IMR-90 (cell line): ENCODE measurements around the gene BRF1. TPM values are rescaled to one million over a fixed set of nuclear protein-coding genes. Genes with fewer than 3 reads are reported as not detected.

Source experiments
- ATAC-seq: fragments of 200-7000 bp; cut with Tn5 transposase; 2 replicates; pipeline ENCODE4 v1.9.1; 2020; ENCODE audit warnings: low read depth, mild to moderate bottlenecking, moderate library complexity
- BruUV-seq: library from RNA; stranded (reverse); fragments of 400-500 nt; replicated peaks from 2 replicates; lab custom pipeline; 2021; lab: Mats Ljungman, UMichigan
- CTCF ChIA-PET: fragments of 300-600 bp; formaldehyde crosslinking; extraction: SDS; loops from one replicate; lab custom pipeline; 2021; ENCODE audit warnings: antibody characterized with exemption; lab: Yijun Ruan, JAX
- POLR2A ChIA-PET: fragments of 300-600 bp; sonication (Branson Sonifier 250); formaldehyde crosslinking; loops from one replicate; lab custom pipeline; 2022; ENCODE audit warnings: antibody characterized with exemption; ENCODE audit not compliant: unreplicated experiment; lab: Charles Lee
- DNase-seq: peaks from one replicate; pipeline ENCODE4 v3.0.0; 2013
- H2AFZ ChIP-seq: replicated peaks from 2 replicates; pipeline ENCODE3; 2013; ENCODE audit warnings: low read length, mild to moderate bottlenecking; ENCODE audit not compliant: poor library complexity
- H2AK5ac ChIP-seq: 2 replicates; pipeline ENCODE4 v1.6.1; 2013; ENCODE audit warnings: low read depth, low read length, inconsistent platforms
- H2AK9ac ChIP-seq: replicated peaks from 2 replicates; pipeline ENCODE3; 2013; ENCODE audit warnings: mild to moderate bottlenecking, low read depth, low read length, moderate library complexity; ENCODE audit not compliant: poor library complexity
- H2BK120ac ChIP-seq: 2 replicates; pipeline ENCODE4 v1.6.1; 2013; ENCODE audit warnings: low read depth, low read length, inconsistent platforms
- H2BK15ac ChIP-seq: 3 replicates; pipeline ENCODE4 v1.6.1; 2013; ENCODE audit warnings: low read depth, low read length, inconsistent platforms
- H2BK20ac ChIP-seq: 2 replicates; pipeline ENCODE4 v1.6.1; 2013; ENCODE audit warnings: low read depth, mild to moderate bottlenecking, inconsistent platforms, low read length, moderate library complexity
- H2BK5ac ChIP-seq: 2 replicates; pipeline ENCODE4 v1.6.1; 2013; ENCODE audit warnings: mild to moderate bottlenecking, low read depth, low read length, inconsistent platforms; ENCODE audit not compliant: poor library complexity, severe bottlenecking
- H3K14ac ChIP-seq: replicated peaks from 2 replicates; pipeline ENCODE4 v1.6.1; 2013; ENCODE audit warnings: low read depth, low read length, inconsistent platforms
- H3K18ac ChIP-seq: 2 replicates; pipeline ENCODE4 v1.6.1; 2013; ENCODE audit warnings: low read depth, low read length, control low read depth
- H3K23ac ChIP-seq: 2 replicates; pipeline ENCODE4 v1.6.1; 2013; ENCODE audit warnings: low read depth, low read length, inconsistent platforms
- H3K27ac ChIP-seq: 2 replicates; pipeline ENCODE4 v1.5.1; 2013; ENCODE audit warnings: mild to moderate bottlenecking, control low read depth, low read length; ENCODE audit not compliant: insufficient read depth
- H3K27me3 ChIP-seq: 2 replicates; pipeline ENCODE4 v1.6.1; 2013; ENCODE audit warnings: low read length; ENCODE audit not compliant: control insufficient read depth, insufficient read depth
- H3K36me3 ChIP-seq: 2 replicates; pipeline ENCODE4 v1.6.1; 2013; ENCODE audit warnings: low read length, mixed read lengths; ENCODE audit not compliant: control insufficient read depth, insufficient read depth
- H3K4ac ChIP-seq: 2 replicates; pipeline ENCODE4 v1.6.1; 2013; ENCODE audit warnings: low read depth, low read length, inconsistent platforms
- H3K4me1 ChIP-seq: 2 replicates; pipeline ENCODE4 v1.6.1; 2013; ENCODE audit warnings: low read length, mixed read lengths; ENCODE audit not compliant: control insufficient read depth, insufficient read depth
- H3K4me2 ChIP-seq: 2 replicates; pipeline ENCODE4 v1.6.1; 2013; ENCODE audit warnings: low read depth, mild to moderate bottlenecking, control low read depth, low read length, moderate library complexity
- H3K4me3 ChIP-seq: 2 replicates; pipeline ENCODE4 v1.5.1; 2013; ENCODE audit warnings: low read depth, mild to moderate bottlenecking, control low read depth, low read length, moderate library complexity; ENCODE audit not compliant: insufficient read depth
- H3K56ac ChIP-seq: 2 replicates; pipeline ENCODE4 v1.6.1; 2013; ENCODE audit warnings: low read length, inconsistent platforms; ENCODE audit not compliant: insufficient read depth; ENCODE audit errors: extremely low read depth
- H3K79me1 ChIP-seq, 2 experiments: 2 replicates each; pipeline ENCODE4 v1.6.1; 2013; ENCODE audit warnings: low read length in 2 of 2, inconsistent platforms in 1 of 2, low read depth in 1 of 2
- H3K9ac ChIP-seq: 2 replicates; pipeline ENCODE4 v1.6.1; 2013; ENCODE audit warnings: low read depth, low read length, control low read depth
- H3K9me1 ChIP-seq: 2 replicates; pipeline ENCODE4 v1.6.1; 2013; ENCODE audit warnings: low read length, inconsistent platforms; ENCODE audit not compliant: insufficient read depth
- H3K9me3 ChIP-seq: 2 replicates; pipeline ENCODE4 v1.6.1; 2013; ENCODE audit warnings: low read length; ENCODE audit not compliant: control insufficient read depth, insufficient read depth
- H4K20me1 ChIP-seq: 2 replicates; pipeline ENCODE4 v1.6.1; 2013; ENCODE audit warnings: low read length, inconsistent platforms; ENCODE audit not compliant: insufficient read depth
- H4K5ac ChIP-seq: 2 replicates; pipeline ENCODE4 v1.6.1; 2013; ENCODE audit warnings: mild to moderate bottlenecking, low read depth, low read length, control low read depth
- H4K8ac ChIP-seq, 2 experiments: 2 replicates each; pipeline ENCODE4 v1.6.1; 2013; ENCODE audit warnings: low read depth in 2 of 2, low read length in 2 of 2, control low read depth in 1 of 2, inconsistent platforms in 1 of 2
- H4K91ac ChIP-seq: 2 replicates; pipeline ENCODE4 v1.6.1; 2013; ENCODE audit warnings: low read depth, low read length, inconsistent platforms; ENCODE audit not compliant: insufficient read depth
- BHLHE40 ChIP-seq: fragments of 150-350 bp; IDR thresholded peaks from 2 replicates; pipeline ENCODE4 v1.6.1; 2016; ENCODE audit warnings: mild to moderate bottlenecking, low read depth, low read length
- CEBPB ChIP-seq: IDR thresholded peaks from 2 replicates; pipeline ENCODE4 v1.6.1; 2012; ENCODE audit warnings: low read depth, low read length, improper control_type of control experiment
- CHD1 ChIP-seq: IDR thresholded peaks from 2 replicates; pipeline ENCODE4 v1.6.1; 2012; ENCODE audit warnings: low read depth, low read length, improper control_type of control experiment
- CTCF ChIP-seq: conservative IDR thresholded peaks from 2 replicates; pipeline ENCODE4 v1.5.1; 2012; ENCODE audit warnings: mild to moderate bottlenecking, low read depth, low read length, improper control_type of control experiment
- ELK1 ChIP-seq: fragments of 150-350 bp; IDR thresholded peaks from 2 replicates; pipeline ENCODE4 v1.6.1; 2016; ENCODE audit warnings: low read depth, mild to moderate bottlenecking, low read length, moderate library complexity, borderline replicate concordance
- FOS ChIP-seq: fragments of 150-350 bp; IDR thresholded peaks from 2 replicates; pipeline ENCODE4 v1.6.1; 2016; ENCODE audit warnings: low read depth, low read length
- MAFK ChIP-seq: IDR thresholded peaks from 2 replicates; pipeline ENCODE4 v1.6.1; 2012; ENCODE audit warnings: low read depth, low read length, improper control_type of control experiment
- MAZ ChIP-seq: IDR thresholded peaks from 2 replicates; pipeline ENCODE4 v1.6.1; 2012; ENCODE audit warnings: low read depth, mild to moderate bottlenecking, low read length, improper control_type of control experiment, moderate library complexity, borderline replicate concordance
- MXI1 ChIP-seq: IDR thresholded peaks from 2 replicates; pipeline ENCODE4 v1.6.1; 2012; ENCODE audit warnings: low read depth, mild to moderate bottlenecking, low read length, moderate library complexity, borderline replicate concordance
- NFE2L2 ChIP-seq: fragments of 150-350 bp; IDR thresholded peaks from 2 replicates; pipeline ENCODE4 v1.6.1; 2016; ENCODE audit warnings: low read depth, mild to moderate bottlenecking, low read length
- POLR2A ChIP-seq: IDR thresholded peaks from 2 replicates; pipeline ENCODE4 v1.6.1; 2012; ENCODE audit warnings: mild to moderate bottlenecking, low read depth, low read length
- RAD21 ChIP-seq: IDR thresholded peaks from 2 replicates; pipeline ENCODE4 v1.6.1; 2012; ENCODE audit warnings: low read length, improper control_type of control experiment
- RFX5 ChIP-seq: IDR thresholded peaks from 2 replicates; pipeline ENCODE4 v1.8.0; 2012; ENCODE audit warnings: low read depth, mild to moderate bottlenecking, low read length, moderate library complexity
- SMC3 ChIP-seq: fragments of 150-350 bp; IDR thresholded peaks from 2 replicates; pipeline ENCODE4 v1.6.1; 2016; ENCODE audit warnings: low read depth, mild to moderate bottlenecking, antibody characterized with exemption, low read length, moderate library complexity
- WGBS, 2 experiments: methylation state at CpG; one replicate each; pipeline versions ENCODE4 v1.1.5 to v1.1.7; 2013; ENCODE audit warnings: missing lambda C conversion rate in 2 of 2; ENCODE audit not compliant: insufficient read length in 1 of 2; ENCODE audit errors: extremely low coverage in 2 of 2; 5-methylcytosine and 5-hydroxymethylcytosine counted together
- dilution Hi-C: fragments of 300-500 bp; cut with HindIII; formaldehyde crosslinking; loops from one replicate; pipeline ENCODE4 v1.14.3; 2018; ENCODE audit warnings: low sequenced_read_pairs; ENCODE audit not compliant: unreplicated experiment
- in situ Hi-C: fragments of 300-500 bp; cut with MboI; formaldehyde crosslinking; loops from 3 replicates; pipeline ENCODE4 v1.14.3; 2019; ENCODE audit warnings: low sequenced_read_pairs, inconsistent platforms, mixed read lengths
- intact Hi-C: fragments of 100-400 bp; cut with micrococcal nuclease; formaldehyde crosslinking; loops from 2 replicates; pipeline ENCODE4 v1.10.0; 2022
- polyA plus RNA-seq, 3 experiments: library from polyadenylated mRNA; depleted of rRNA; stranded (reverse); fragments of >200 nt; gene quantifications; 2 replicates each; pipeline ENCODE4 v1.2.3, GENCODE V29; 2012; ENCODE audit warnings: low replicate concordance in 1 of 3
- total RNA-seq: library from RNA; depleted of rRNA; stranded (reverse); fragments of >200 nt; gene quantifications from 2 replicates; pipeline ENCODE4 v1.2.3, GENCODE V29; 2012
- TF ChIP-seq, protein P1 (sequence below): fragments of 150-350 bp; IDR thresholded peaks from 2 replicates; pipeline ENCODE4 v1.6.1; 2017; ENCODE audit warnings: mild to moderate bottlenecking, antibody characterized with exemption, low read length, low read depth

BRF1 gene
- total and polyA plus RNA-seq, 2 of the 4 experiments (the other 2 are of a cell fraction), result 12.4 to 16.7 TPM

GRCh38 chr14:105267820-105268548 lies 32.8 kb downstream of the BRF1 start:
- H4K91ac ChIP-seq, result no peak overlapping the region
- no peak overlapping the region for H3K56ac ChIP-seq
- no peak for ATAC-seq
- H3K9ac ChIP-seq, result no peak overlapping the region
- H2AK5ac ChIP-seq, result no peak overlapping the region
- no peak overlapping the region for H2BK15ac ChIP-seq
- H2BK5ac ChIP-seq, result no peak overlapping the region
- CTCF ChIA-PET, result interaction anchor here (0.5 kb wide), 1 partner anchor 11 kb away, joined by 3 read pairs; no protein-coding TSS in a partner anchor
- no peak overlapping the region for H3K4me2 ChIP-seq
- H3K14ac ChIP-seq, result no peak overlapping the region
- no peaks in the 10 kb centered on the region for H3K4me1 ChIP-seq
- peaks cover 7% of the 10 kb centered on the region for H4K20me1 ChIP-seq
- H2AK9ac ChIP-seq, result peak overlapping the region; percentile 55
- H3K23ac ChIP-seq, result no peak overlapping the region
- peaks cover 9% of the 10 kb centered on the region for H3K36me3 ChIP-seq
- H3K18ac ChIP-seq, result no peak overlapping the region
- DNase-seq, result no peak
- no peak overlapping the region for H4K8ac ChIP-seq
- dilution Hi-C loops, result no loop called here
- WGBS, 2 experiments, result 91% methylated on average over 8 of the region's 21 CpGs; no CpG with 5 or more reads in 1 of the 2 experiments
- in situ Hi-C loops, result no loop called here
- H4K5ac ChIP-seq, result no peak overlapping the region
- H3K27me3 ChIP-seq, result no peaks in the 10 kb centered on the region
- intact Hi-C loops, result no loop called here
- H2BK20ac ChIP-seq, result no peak overlapping the region
- H2AFZ ChIP-seq, result no peak overlapping the region
- H3K9me3 ChIP-seq, result no peaks in the 10 kb centered on the region
- POLR2A ChIA-PET, result no interaction called here
- peaks cover 0 to 19% of the 10 kb centered on the region in 2 experiments; a peak in 2 of 4 replicates for H3K79me1 ChIP-seq
- no peak overlapping the region for H3K27ac ChIP-seq
- H2BK120ac ChIP-seq, result no peak overlapping the region
- H3K4me3 ChIP-seq, result no peak overlapping the region
- BruUV-seq, result no TSS peak
- no peak overlapping the region for H3K4ac ChIP-seq
- H3K9me1 ChIP-seq, result 0 out of 2 replicates have a peak, but pooled peaks cover 5% of the 10 kb centered on the region
- TF ChIP-seq CHD1 (no peak), ELK1 (no peak), SMC3 (no peak), RAD21 (no peak), MAFK (no peak), MAZ (no peak), CEBPB (no peak), POLR2A (no peak), MXI1 (no peak), BHLHE40 (no peak), RFX5 (no peak), NFE2L2 (no peak), CTCF (no peak), FOS (no peak)
- TF ChIP-seq, protein P1, sequence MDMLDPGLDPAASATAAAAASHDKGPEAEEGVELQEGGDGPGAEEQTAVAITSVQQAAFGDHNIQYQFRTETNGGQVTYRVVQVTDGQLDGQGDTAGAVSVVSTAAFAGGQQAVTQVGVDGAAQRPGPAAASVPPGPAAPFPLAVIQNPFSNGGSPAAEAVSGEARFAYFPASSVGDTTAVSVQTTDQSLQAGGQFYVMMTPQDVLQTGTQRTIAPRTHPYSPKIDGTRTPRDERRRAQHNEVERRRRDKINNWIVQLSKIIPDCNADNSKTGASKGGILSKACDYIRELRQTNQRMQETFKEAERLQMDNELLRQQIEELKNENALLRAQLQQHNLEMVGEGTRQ, result no peak
